RWPE2 (cell line): ENCODE measurements around the gene METAP1D.

ENCODE experiments used
- ATAC-seq: fragments of 200-7000 bp; cut with Tn5 transposase; 3 replicates; pipeline ENCODE4 v1.9.1; 2021; ENCODE audit warnings: low read depth
- DNase-seq: peaks from one replicate; pipeline ENCODE4 v3.0.0-alpha.2; 2020; ENCODE audit warnings: low spot score
- H3K27ac ChIP-seq: fragments of 450-650 bp; 2 replicates; pipeline ENCODE4 v1.5.1; 2017; ENCODE audit warnings: mild to moderate bottlenecking; ENCODE audit not compliant: poor library complexity, severe bottlenecking
- H3K27me3 ChIP-seq: fragments of 250-450 bp; sonication (Bioruptor Pico); 2 replicates; pipeline ENCODE4 v1.5.1; 2021; ENCODE audit warnings: mild to moderate bottlenecking, moderate library complexity; ENCODE audit not compliant: insufficient read depth, poor library complexity, severe bottlenecking
- H3K36me3 ChIP-seq: fragments of 250-450 bp; sonication (Bioruptor Pico); 2 replicates; pipeline ENCODE4 v1.5.1; 2020; ENCODE audit warnings: low read depth, mild to moderate bottlenecking, moderate library complexity
- H3K4me1 ChIP-seq: fragments of 250-450 bp; sonication (Bioruptor Pico); 2 replicates; pipeline ENCODE4 v1.5.1; 2021; ENCODE audit warnings: mild to moderate bottlenecking, moderate library complexity; ENCODE audit not compliant: insufficient read depth, poor library complexity, severe bottlenecking
- H3K4me3 ChIP-seq: fragments of 250-450 bp; sonication (Bioruptor Pico); 2 replicates; pipeline ENCODE4 v1.5.1; 2021; ENCODE audit warnings: mild to moderate bottlenecking, moderate library complexity; ENCODE audit not compliant: severe bottlenecking
- H3K9me3 ChIP-seq: fragments of 250-450 bp; sonication (Bioruptor Pico); 2 replicates; pipeline ENCODE4 v1.5.1; 2021; ENCODE audit warnings: mild to moderate bottlenecking, moderate library complexity; ENCODE audit not compliant: severe bottlenecking
- TF ChIP-seq, protein P1 (sequence below): fragments of 450-650 bp; IDR thresholded peaks from one replicate; pipeline ENCODE4 v1.5.1; 2017; ENCODE audit warnings: mild to moderate bottlenecking, moderate library complexity; ENCODE audit not compliant: poor library complexity, severe bottlenecking

METAP1D gene

DNA sequence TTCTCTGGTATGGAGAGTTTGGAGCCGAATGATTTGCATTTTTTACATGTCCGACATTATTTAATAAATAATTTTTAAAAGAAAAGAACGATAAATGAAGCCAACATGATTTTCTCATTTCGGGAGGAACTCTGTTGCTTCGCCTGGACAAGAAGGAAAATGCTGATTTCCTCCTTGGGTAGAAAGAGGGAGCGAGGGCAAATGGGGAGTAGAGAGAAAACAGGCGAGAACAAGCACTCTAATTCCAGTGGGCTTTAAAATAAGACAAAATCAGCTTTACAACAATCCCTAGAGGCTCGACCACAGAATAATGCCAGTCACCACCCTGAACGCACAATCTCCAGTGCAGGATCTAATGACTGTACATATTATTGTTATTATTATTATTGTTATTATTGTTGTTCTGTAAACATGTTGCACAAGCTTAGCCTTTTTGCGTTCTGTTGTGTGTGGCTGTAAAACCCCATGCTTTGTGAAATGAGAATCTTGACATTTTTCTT is 89.3 kb downstream of the METAP1D start:
- TF ChIP-seq, protein P1, sequence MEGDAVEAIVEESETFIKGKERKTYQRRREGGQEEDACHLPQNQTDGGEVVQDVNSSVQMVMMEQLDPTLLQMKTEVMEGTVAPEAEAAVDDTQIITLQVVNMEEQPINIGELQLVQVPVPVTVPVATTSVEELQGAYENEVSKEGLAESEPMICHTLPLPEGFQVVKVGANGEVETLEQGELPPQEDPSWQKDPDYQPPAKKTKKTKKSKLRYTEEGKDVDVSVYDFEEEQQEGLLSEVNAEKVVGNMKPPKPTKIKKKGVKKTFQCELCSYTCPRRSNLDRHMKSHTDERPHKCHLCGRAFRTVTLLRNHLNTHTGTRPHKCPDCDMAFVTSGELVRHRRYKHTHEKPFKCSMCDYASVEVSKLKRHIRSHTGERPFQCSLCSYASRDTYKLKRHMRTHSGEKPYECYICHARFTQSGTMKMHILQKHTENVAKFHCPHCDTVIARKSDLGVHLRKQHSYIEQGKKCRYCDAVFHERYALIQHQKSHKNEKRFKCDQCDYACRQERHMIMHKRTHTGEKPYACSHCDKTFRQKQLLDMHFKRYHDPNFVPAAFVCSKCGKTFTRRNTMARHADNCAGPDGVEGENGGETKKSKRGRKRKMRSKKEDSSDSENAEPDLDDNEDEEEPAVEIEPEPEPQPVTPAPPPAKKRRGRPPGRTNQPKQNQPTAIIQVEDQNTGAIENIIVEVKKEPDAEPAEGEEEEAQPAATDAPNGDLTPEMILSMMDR, result no peak
- no peaks in the 10 kb centered on the region for H3K36me3 ChIP-seq
- no peaks in the 10 kb centered on the region for H3K4me1 ChIP-seq
- no peaks in the 10 kb centered on the region for H3K9me3 ChIP-seq
- no peak overlapping the region for H3K27ac ChIP-seq
- no peak overlapping the region for H3K4me3 ChIP-seq
- peaks cover 16% of the 10 kb centered on the region for H3K27me3 ChIP-seq
- no peak for ATAC-seq
- DNase-seq, result no peak

DNA sequence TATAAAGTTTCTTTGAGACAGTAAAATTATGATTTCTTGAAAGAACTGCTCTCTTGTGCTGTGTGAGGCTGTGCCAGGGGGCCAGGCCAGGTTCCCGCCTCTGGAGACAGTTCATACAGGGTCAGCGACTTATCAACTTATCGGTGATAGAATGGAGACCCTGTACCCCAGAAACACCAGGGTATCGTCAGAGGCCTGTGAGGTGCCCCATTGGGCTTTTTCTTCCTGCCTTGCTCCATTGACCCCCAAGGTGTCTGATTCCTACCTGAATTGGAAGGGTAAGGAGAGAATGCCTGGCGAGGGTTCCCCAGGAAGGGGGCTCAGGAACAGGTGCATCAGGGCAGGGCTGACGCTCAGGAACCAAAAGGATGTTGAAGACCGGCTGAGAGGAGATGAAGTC is 89.9 kb downstream of the METAP1D start:
- Histone ChIP-seq H3K27ac (no peak overlapping the region), H3K9me3 (no peaks in the 10 kb centered on the region), H3K4me3 (no peak overlapping the region), H3K4me1 (no peaks in the 10 kb centered on the region), H3K36me3 (no peaks in the 10 kb centered on the region), H3K27me3 (peaks cover 13% of the 10 kb centered on the region)
- TF ChIP-seq, protein P1, result no peak
- DNase-seq (no peak), ATAC-seq (no peak)

DNA sequence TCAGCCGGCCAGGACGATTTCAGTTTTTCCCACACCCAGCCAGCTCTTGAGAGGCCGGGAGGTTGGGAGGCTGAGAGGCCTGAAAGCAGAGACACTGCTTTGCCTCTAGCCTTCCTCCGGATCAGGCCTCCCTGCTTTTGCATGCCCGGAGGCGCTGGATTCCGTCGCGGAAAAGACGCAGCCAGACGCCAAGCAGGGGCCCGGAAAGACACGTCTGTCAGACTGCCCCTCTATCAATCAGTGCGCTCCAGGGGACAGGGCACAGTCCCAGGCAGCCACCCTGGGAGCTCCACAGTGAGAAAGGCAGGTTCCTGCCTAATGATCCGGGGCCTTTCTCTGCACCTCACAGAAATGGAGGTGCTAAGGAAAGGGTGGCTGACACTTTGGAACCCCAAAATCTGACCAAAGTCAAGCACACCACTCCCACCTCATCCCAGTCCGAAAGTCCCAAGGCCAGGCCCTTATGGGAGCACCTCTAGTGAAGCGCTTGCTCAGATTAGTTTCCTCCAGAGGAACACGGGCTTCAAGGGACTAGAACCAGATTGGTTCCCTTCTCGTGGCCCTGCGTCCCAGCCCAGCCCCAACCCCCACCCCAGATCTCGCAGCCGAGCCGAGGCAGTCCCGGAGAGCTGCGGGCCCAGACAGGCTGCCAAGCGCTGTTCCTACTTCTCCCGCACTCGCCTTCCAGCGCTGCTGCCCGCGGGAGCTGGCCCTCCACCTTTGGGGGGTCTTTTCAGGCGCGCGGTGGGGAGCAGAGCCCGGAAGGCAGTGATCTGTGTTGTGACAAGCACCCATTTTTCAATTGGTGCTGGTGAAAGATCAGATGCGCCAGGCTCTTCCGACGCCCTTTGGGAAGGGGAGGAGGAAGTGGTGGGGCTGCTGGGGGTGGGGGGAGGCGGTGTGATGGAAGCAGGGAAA is 90.5 kb downstream of the METAP1D start:
- TF ChIP-seq, protein P1, result no peak
- Histone ChIP-seq H3K36me3 (no peaks in the 10 kb centered on the region), H3K4me3 (no peak overlapping the region), H3K27me3 (peaks cover 13% of the 10 kb centered on the region), H3K9me3 (no peaks in the 10 kb centered on the region), H3K27ac (no peak overlapping the region), H3K4me1 (no peaks in the 10 kb centered on the region)
- DNase-seq (no peak), ATAC-seq (no peak)

DNA sequence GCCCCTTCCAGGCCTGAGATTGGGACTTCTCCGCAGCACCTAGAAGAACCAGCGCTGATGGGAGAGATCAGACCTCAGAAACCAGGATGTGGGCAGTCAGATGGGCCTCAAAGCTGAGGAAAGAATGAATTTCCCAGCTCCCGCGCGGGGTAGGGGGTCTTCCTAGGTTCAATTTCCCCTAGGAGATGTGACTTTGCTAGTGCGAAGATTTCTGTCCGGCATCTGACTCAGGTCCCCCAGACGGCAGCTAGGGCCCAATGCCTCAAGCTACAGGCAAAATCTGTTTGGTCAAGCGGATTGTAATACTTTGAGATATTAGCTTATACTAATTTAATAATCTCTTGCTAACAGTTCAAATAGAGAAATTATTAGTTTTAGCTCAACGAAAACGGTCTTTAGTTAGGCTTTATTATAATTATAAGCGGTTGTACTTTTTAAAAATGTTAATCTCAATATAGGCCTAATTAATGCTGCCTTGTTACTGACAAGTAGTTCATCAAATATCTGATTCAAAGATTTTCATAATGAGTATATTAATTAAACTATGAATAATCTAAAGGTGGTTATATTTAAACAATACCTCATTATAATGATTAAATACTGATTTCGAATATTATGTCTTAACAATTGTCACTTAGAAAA is 91.4 kb downstream of the METAP1D start:
- ATAC-seq, result no peak
- Histone ChIP-seq H3K36me3 (no peaks in the 10 kb centered on the region), H3K27ac (no peak overlapping the region), H3K4me3 (no peak overlapping the region), H3K9me3 (no peaks in the 10 kb centered on the region), H3K4me1 (peaks cover 7% of the 10 kb centered on the region), H3K27me3 (peaks cover 12% of the 10 kb centered on the region)
- TF ChIP-seq, protein P1, result no peak
- DNase-seq, result no peak
